IPS-18a (cell line): ENCODE results near the gene HEXIM1.
A peak's percentile ranks its signal among the peaks of the same experiment; 100 is the strongest.

ENCODE experiments used
- H3K27ac ChIP-seq: one replicate; pipeline ENCODE4 v1.5.1; 2013; ENCODE audit warnings: low read length
- H3K27me3 ChIP-seq: one replicate; pipeline ENCODE4 v1.6.1; 2013; ENCODE audit warnings: mild to moderate bottlenecking, low read length; ENCODE audit not compliant: control insufficient read depth, insufficient read depth
- H3K36me3 ChIP-seq: one replicate; pipeline ENCODE4 v1.6.1; 2013; ENCODE audit warnings: low read depth, low read length; ENCODE audit not compliant: control insufficient read depth
- H3K4me1 ChIP-seq: one replicate; pipeline ENCODE4 v1.6.1; 2013; ENCODE audit warnings: low read depth, low read length; ENCODE audit not compliant: control insufficient read depth
- H3K4me3 ChIP-seq: one replicate; pipeline ENCODE4 v1.5.1; 2013; ENCODE audit warnings: low read length
- H3K9ac ChIP-seq: one replicate; pipeline ENCODE4 v1.6.1; 2013; ENCODE audit warnings: mild to moderate bottlenecking, low read length, moderate library complexity
- H3K9me3 ChIP-seq: one replicate; pipeline ENCODE4 v1.6.1; 2013; ENCODE audit warnings: low read depth, low read length; ENCODE audit not compliant: control insufficient read depth

HEXIM1 gene

DNA sequence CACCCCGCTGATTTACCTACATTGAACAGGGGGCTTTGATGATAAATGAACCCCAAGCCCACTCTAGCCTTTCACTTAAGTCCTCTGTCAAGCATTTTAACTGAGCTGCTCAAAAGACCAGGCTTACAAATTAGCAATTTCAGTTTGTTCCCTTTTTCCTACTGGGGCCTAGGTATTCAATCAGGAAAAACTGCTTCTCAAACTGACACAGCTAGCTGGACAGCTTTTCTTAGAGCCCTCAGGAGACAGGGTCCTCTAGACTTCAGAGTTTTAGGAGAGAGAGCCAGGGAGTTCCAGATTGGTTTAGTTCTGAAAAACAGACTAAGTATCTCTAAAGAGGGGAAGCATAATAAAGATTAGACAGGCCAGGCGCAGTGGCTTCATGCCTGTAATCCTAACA is 7.2 kb downstream of the HEXIM1 start:
- no peaks in the 10 kb centered on the region for H3K9me3 ChIP-seq
- H3K4me1 ChIP-seq = peaks cover 15% of the 10 kb centered on the region
- no peaks in the 10 kb centered on the region for H3K36me3 ChIP-seq
- H3K27ac ChIP-seq = no peak overlapping the region
- H3K4me3 ChIP-seq = no peak overlapping the region
- H3K9ac ChIP-seq = no peak overlapping the region
- H3K27me3 ChIP-seq = no peaks in the 10 kb centered on the region

DNA sequence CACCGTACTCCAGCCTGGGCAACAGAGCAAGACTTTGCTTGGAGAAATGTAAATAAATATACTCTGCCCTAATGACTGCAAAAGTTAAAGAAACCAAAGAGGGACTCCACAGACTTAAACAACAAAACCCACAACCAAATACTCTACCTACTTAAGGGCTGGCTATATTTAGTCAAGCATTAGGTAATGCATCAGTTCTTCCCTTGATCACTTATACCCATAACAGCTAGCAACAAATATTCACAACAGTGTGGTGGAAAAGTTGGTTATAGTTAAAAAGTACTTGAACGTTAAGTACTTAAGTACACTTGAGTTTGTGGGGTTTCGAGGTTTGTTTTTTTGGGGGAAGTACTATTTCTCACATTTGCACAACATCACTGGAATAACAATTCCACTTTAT is 8.0 kb downstream of the HEXIM1 start:
- H3K9ac ChIP-seq = no peak overlapping the region
- H3K36me3 ChIP-seq = no peaks in the 10 kb centered on the region
- H3K4me3 ChIP-seq = no peak overlapping the region
- no peaks in the 10 kb centered on the region for H3K9me3 ChIP-seq
- no peak overlapping the region for H3K27ac ChIP-seq
- H3K27me3 ChIP-seq = no peaks in the 10 kb centered on the region
- peaks cover 8% of the 10 kb centered on the region for H3K4me1 ChIP-seq

DNA sequence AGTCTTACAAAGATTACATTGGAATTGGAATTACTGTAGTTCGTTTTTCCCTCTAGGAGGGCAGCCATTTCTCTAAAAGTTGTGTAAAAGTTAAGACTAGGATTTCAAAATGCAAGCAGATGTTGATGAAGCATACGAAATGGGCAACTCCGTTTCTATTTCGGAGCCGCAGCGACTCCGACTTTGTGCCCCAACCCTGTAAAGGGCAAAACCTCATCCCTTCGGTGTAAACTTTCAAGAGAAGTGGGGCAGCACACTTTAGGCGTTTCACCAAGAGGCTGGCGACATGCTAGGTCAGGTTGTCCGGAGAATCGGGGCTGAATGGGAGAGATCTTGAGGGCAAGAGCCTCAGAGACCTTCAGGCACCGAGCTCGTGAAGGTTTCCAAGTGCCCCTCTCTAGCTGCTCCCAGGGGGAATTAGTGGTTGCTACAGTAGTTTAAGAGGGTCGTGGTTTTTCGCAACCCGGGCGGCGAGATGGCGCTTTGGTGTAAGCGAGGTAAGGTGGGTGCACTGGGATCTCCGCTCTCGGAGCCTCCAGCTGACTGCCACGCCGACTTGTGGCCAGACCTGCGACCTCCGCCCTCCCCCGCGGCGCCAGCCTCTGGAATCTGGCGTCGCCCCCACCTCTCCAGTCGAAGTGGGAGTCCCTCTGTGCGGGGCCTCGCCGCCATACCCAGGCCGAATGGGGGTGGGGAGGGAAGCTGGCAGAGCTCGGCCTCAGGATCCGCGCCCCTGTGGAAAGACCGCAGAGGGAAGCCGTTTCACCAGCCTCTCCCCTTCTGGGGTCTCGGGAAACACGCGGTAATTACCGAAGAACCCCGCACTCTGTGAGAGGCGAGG is 12.4 kb downstream of the HEXIM1 start:
- Histone ChIP-seq H3K27me3 (no peaks in the 10 kb centered on the region), H3K27ac (peak overlapping the region; percentile 96), H3K9me3 (no peaks in the 10 kb centered on the region), H3K36me3 (no peaks in the 10 kb centered on the region), H3K4me1 (peaks cover 9% of the 10 kb centered on the region), H3K4me3 (peak overlapping the region; percentile 94), H3K9ac (peak overlapping the region; percentile 99)

DNA sequence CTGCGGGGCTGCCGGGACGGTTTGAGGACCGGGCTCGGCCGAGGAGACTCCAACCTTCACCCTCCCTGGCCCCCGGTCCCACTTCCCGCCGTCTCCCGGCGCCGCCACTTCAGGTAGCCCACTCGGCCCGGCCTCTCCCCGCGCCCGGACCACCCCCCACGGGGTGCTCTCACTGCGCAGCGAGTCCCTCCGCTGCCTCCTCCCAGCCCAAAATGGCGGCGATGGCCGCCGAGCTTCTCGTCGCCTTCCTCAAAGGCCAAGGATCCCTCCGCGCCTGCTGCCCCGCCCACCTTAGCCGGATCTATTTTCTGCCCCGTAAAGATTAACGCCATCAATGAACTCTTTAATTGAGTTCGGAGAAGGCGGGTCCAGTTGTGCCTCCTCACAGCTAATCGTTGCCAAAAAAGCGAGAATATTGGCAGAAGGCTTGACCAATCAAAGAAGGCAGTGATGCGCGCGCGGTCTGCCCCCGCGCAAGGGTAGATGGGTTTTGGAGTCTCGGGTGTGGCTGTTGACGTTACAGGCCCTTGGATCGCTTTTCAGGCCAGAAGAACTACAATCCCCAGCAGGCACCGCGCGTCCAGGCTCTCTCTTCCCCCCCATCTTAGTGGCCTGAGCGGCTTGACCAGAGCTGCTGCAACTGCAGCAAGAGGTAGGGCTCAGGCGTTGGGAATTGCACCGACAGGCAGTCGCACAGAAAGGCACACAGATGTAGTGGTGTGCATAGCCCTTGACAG is 13.2 kb downstream of the HEXIM1 start, which contains the start of gene HEXIM2:
Gene HEXIM2 (plus strand): TSS at position 588 of the 737 bp plus-strand sequence. CDS start 919 bp downstream, outside the sequence.
- H3K4me1 ChIP-seq = peaks cover 9% of the 10 kb centered on the region
- H3K4me3 ChIP-seq = peak within 1 kb of the TSS; percentile 94
- H3K36me3 ChIP-seq = no peaks in the 10 kb centered on the region
- H3K27ac ChIP-seq = peak within 1 kb of the TSS; percentile 96
- H3K9me3 ChIP-seq = no peaks in the 10 kb centered on the region
- peak within 1 kb of the TSS; percentile 99 for H3K9ac ChIP-seq
- H3K27me3 ChIP-seq = no peaks in the 10 kb centered on the region

DNA sequence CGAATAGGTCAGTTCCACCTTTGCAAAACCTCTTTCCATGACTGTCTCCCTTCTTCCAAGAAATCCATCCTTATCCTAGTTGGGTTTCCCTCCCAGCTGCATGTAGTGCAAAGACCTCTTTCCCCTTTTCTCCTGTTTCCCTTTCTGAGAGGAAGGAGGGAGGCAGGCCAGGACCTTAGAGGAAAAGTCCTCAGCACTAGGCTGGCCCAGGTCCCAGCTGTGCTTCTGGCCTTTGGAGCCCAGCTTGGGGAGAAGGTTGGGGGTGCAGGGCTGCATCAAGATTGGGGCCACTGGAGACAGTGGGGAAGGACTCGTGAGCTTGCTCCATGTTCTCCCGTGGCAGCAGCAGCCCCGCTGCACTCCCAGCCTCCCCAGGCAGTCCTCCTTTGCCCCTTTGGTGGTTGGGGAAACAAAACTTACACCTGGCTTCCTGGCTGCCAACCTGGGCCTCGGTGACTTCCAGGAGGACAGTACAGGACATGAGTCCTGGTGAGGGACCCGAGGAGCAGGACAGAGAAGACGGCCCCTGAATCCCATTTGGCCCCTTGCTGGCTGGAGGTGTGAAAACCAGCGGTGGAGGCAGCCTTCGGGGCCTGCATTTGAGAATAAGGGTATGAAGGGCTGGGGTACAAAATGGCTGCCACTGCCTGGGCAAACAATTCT is 13.9 kb downstream of the HEXIM1 start:
- peak overlapping the region; percentile 18 for H3K9ac ChIP-seq
- H3K4me3 ChIP-seq = peak overlapping the region; percentile 57
- peak overlapping the region; percentile 44 for H3K27ac ChIP-seq
- no peaks in the 10 kb centered on the region for H3K27me3 ChIP-seq
- no peaks in the 10 kb centered on the region for H3K36me3 ChIP-seq
- no peaks in the 10 kb centered on the region for H3K9me3 ChIP-seq
- peaks cover 9% of the 10 kb centered on the region for H3K4me1 ChIP-seq

DNA sequence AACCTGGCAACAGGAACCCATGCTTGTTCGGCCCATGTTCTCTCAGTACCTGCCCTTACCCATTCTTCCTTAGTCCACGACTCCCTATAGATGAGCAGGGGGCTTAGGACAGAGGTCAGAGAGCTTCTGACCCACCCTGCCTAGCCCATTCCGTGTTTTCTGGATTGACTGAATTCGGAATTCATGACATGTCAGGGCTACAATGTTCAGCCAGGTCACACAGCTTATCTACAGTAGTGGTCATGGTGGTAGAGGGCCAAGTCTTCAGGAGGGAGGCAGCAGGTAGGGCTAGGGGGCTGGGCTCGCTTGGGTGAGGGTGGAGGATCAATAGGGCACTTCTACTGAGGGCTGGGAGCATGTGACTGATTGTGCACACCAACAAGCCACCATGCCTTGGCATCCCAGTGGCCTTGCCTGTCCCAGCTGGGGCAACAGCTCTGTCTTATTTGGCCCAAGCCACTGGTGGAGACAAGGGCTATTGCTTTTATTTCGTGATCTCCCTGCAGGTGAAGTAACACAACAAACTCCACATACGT is 16.5 kb downstream of the HEXIM1 start:
- H3K4me3 ChIP-seq = no peak overlapping the region

DNA sequence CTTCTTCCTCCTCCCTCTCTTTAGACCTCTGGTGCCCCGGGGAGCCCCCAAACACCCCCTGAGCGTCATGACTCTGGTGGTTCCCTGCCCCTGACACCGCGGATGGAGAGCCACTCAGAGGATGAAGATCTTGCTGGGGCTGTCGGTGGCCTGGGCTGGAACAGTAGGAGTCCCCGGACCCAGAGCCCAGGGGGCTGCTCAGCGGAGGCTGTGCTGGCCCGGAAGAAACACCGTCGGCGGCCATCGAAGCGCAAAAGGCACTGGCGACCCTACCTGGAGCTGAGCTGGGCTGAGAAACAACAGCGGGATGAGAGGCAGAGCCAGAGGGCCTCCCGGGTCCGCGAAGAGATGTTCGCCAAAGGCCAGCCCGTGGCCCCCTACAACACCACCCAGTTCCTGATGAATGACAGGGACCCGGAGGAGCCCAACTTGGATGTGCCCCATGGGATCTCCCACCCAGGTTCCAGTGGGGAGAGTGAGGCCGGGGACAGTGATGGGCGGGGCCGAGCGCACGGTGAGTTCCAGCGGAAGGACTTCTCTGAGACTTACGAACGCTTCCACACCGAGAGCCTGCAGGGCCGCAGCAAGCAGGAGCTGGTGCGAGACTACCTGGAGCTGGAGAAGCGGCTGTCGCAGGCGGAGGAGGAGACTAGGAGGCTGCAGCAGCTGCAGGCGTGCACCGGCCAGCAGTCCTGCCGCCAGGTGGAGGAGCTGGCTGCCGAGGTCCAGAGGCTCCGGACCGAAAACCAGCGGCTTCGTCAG is 20.9 kb downstream of the HEXIM1 start:
- Histone ChIP-seq H3K27ac (no peak overlapping the region), H3K9ac (no peak overlapping the region), H3K27me3 (no peaks in the 10 kb centered on the region), H3K9me3 (no peaks in the 10 kb centered on the region), H3K4me1 (peaks cover 24% of the 10 kb centered on the region), H3K36me3 (no peaks in the 10 kb centered on the region), H3K4me3 (no peak overlapping the region)

More for the DNA sequence above, 16.5 kb downstream of the HEXIM1 start:
- Histone ChIP-seq H3K9me3 (no peaks in the 10 kb centered on the region), H3K27ac (no peak overlapping the region), H3K4me1 (peaks cover 5% of the 10 kb centered on the region), H3K36me3 (no peaks in the 10 kb centered on the region), H3K9ac (no peak overlapping the region), H3K27me3 (no peaks in the 10 kb centered on the region)

DNA sequence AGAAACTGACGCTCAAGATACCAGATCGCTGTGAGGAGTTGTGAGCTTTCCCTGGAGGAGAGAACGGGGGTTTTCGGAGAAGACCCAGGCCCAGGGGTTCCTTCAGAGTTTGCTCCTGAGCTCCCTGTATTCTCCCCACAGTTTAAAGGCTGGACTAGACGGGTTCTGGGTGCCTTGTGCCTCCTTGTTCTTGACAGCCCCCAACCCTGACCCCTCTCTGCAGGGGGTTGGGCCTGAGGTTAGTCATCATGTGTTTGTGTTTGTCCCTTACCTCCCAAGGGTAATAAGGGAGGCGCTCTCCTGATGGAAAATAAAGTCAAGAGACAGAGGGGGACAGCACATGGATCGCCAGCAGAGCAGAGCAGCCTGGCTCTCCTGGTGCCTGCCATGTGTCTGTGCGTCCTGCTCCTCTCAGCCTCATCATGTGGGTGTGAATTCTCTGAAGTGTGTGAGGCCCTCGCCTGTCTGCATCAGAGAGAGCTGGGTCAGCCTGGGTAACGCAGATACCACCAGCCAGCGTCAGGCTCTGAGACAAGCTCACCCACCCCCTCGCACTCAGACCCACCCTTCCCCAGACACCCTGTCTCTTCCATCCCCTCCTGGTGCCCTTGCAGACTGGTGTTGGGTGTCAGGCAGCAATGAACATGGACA is 22.1 kb downstream of the HEXIM1 start:
- H3K9me3 ChIP-seq = no peaks in the 10 kb centered on the region
- no peak overlapping the region for H3K4me3 ChIP-seq

GRCh38 chr17:45170931-45171337 is 22.7 kb downstream of the HEXIM1 start:
- Histone ChIP-seq H3K9ac (peak overlapping the region; percentile 10), H3K4me1 (peaks cover 24% of the 10 kb centered on the region), H3K27me3 (no peaks in the 10 kb centered on the region), H3K4me3 (no peak overlapping the region), H3K27ac (peak overlapping the region; percentile 22), H3K36me3 (no peaks in the 10 kb centered on the region), H3K9me3 (no peaks in the 10 kb centered on the region)

More for the DNA sequence above, 22.1 kb downstream of the HEXIM1 start:
- H3K4me1 ChIP-seq = peaks cover 24% of the 10 kb centered on the region
- no peak overlapping the region for H3K27ac ChIP-seq
- H3K36me3 ChIP-seq = no peaks in the 10 kb centered on the region
- no peaks in the 10 kb centered on the region for H3K27me3 ChIP-seq
- no peak overlapping the region for H3K9ac ChIP-seq

GRCh38 chr17:45171338-45172231 is 23.3 kb downstream of the HEXIM1 start:
- peak overlapping the region; percentile 73 for H3K27ac ChIP-seq
- H3K4me1 ChIP-seq = peaks cover 24% of the 10 kb centered on the region
- H3K9ac ChIP-seq = peak overlapping the region; percentile 10
- peak overlapping the region; percentile 21 for H3K4me3 ChIP-seq
- H3K9me3 ChIP-seq = no peaks in the 10 kb centered on the region
- no peaks in the 10 kb centered on the region for H3K36me3 ChIP-seq
- H3K27me3 ChIP-seq = no peaks in the 10 kb centered on the region
